Suprapubic skin (tissue), 4 donors: Measurements from ENCODE around the gene DNAH17. TPM values are rescaled to one million over a fixed set of nuclear protein-coding genes. Genes with fewer than 3 reads are reported as not detected.

Source experiments
- DNase-seq, 2 donors: peaks; one replicate each; pipeline ENCODE4 v3.0.0-alpha.2; 2019; ENCODE audit warnings: low spot score in 2 of 2
- H3K27ac ChIP-seq: fragments of 200-600 bp; sonication (generic); one replicate; pipeline ENCODE4 v1.5.1; 2019
- H3K27me3 ChIP-seq: fragments of 200-600 bp; sonication (generic); one replicate; pipeline ENCODE4 v1.5.1; 2019
- H3K36me3 ChIP-seq: fragments of 200-600 bp; sonication (generic); one replicate; pipeline ENCODE4 v1.5.1; 2019
- H3K4me1 ChIP-seq: fragments of 200-600 bp; sonication (generic); one replicate; pipeline ENCODE4 v1.5.1; 2019
- H3K4me3 ChIP-seq: fragments of 200-600 bp; sonication (generic); one replicate; pipeline ENCODE4 v1.5.1; 2019; ENCODE audit warnings: mild to moderate bottlenecking
- H3K9me3 ChIP-seq: fragments of 200-600 bp; sonication (generic); one replicate; pipeline ENCODE4 v1.5.1; 2019
- CTCF ChIP-seq, 2 donors: fragments of 200-600 bp in 1 of 2; fragments of 450-650 bp in 1 of 2; sonication (generic) in 1 of 2; IDR thresholded peaks; one replicate each; pipeline ENCODE4 v1.5.1; 2016 to 2019; ENCODE audit warnings: antibody characterized with exemption in 2 of 2, mild to moderate bottlenecking in 1 of 2, moderate library complexity in 1 of 2
- EP300 ChIP-seq: sonication (generic); formaldehyde crosslinking; IDR thresholded peaks from one replicate; pipeline ENCODE4 v1.6.1; 2017; ENCODE audit warnings: antibody characterized with exemption
- POLR2A ChIP-seq, 2 donors: fragments of 450-650 bp; IDR thresholded peaks; one replicate each; pipeline ENCODE4 v1.6.1; 2017; ENCODE audit warnings: antibody characterized with exemption in 2 of 2, mild to moderate bottlenecking in 2 of 2, moderate library complexity in 2 of 2
- POLR2AphosphoS5 ChIP-seq, 3 donors: sonication (generic); formaldehyde crosslinking; IDR thresholded peaks; one replicate each; pipeline ENCODE4 v1.6.1; 2017; ENCODE audit warnings: antibody characterized with exemption in 3 of 3
- WGBS: methylation state at CpG from one replicate; pipeline ENCODE4 v1.1.5; 2018; 5-methylcytosine and 5-hydroxymethylcytosine counted together
- total RNA-seq, 4 donors: library from RNA; depleted of rRNA; stranded (reverse); fragments of >200 nt; gene quantifications; one replicate each; pipeline ENCODE4 v1.1.0, GENCODE V29; 2016

Gene DNAH17
- total RNA-seq, 4 donors from 2014 or later, result 3.7 to 6.7 (median 5.2) TPM

GRCh38 chr17:78537217-78537860 lies 39.9 kb downstream of the DNAH17 start:
- Histone ChIP-seq H3K27ac (peak overlapping the region; percentile 63), H3K4me3 (no peak overlapping the region), H3K36me3 (no peaks in the 10 kb centered on the region), H3K9me3 (no peaks in the 10 kb centered on the region), H3K4me1 (peaks cover 26% of the 10 kb centered on the region), H3K27me3 (no peaks in the 10 kb centered on the region)
- no peak for DNase-seq
- TF ChIP-seq POLR2A (IDR thresholded peaks at IDR 0.05), result no peak
- TF ChIP-seq POLR2AphosphoS5 (IDR thresholded peaks at IDR 0.05), result no peak
- TF ChIP-seq EP300, result no peak
- TF ChIP-seq CTCF (IDR thresholded peaks at IDR 0.05), result no peak
- 74% methylated on average over 20 of the region's 20 CpGs for WGBS

- Histone ChIP-seq H3K4me1 (peaks cover 26% of the 10 kb centered on the region), H3K4me3 (no peak overlapping the region), H3K27ac (peak overlapping the region; percentile 43), H3K36me3 (no peaks in the 10 kb centered on the region), H3K27me3 (no peaks in the 10 kb centered on the region), H3K9me3 (no peaks in the 10 kb centered on the region)
- TF ChIP-seq CTCF (IDR thresholded peaks at IDR 0.05), result no peak
- TF ChIP-seq POLR2A (IDR thresholded peaks at IDR 0.05), result no peak
- TF ChIP-seq POLR2AphosphoS5 (IDR thresholded peaks at IDR 0.05), result no peak
- no peak for TF ChIP-seq EP300
- WGBS, result 50% methylated on average over 19 of the region's 19 CpGs
- DNase-seq, result no peak
These were observed 41.7 kb downstream of the DNAH17 start for GRCh38 chr17:78535273-78536197.

GRCh38 chr17:78534492-78535272 lies 42.5 kb downstream of the DNAH17 start:
- no peak for DNase-seq
- H3K27ac ChIP-seq, result no peak overlapping the region

GRCh38 chr17:78532922-78533640 lies 44.1 kb downstream of the DNAH17 start:
- 54% methylated on average over 19 of the region's 19 CpGs for WGBS
- Histone ChIP-seq H3K4me3 (no peak overlapping the region), H3K27me3 (no peaks in the 10 kb centered on the region), H3K36me3 (no peaks in the 10 kb centered on the region), H3K4me1 (peaks cover 22% of the 10 kb centered on the region), H3K27ac (no peak overlapping the region), H3K9me3 (no peaks in the 10 kb centered on the region)
- no peak for TF ChIP-seq EP300
- TF ChIP-seq CTCF (IDR thresholded peaks at IDR 0.05), result no peak
- TF ChIP-seq POLR2AphosphoS5 (IDR thresholded peaks at IDR 0.05), result no peak
- no peak for TF ChIP-seq POLR2A (IDR thresholded peaks at IDR 0.05)
- DNase-seq, result no peak

More at GRCh38 chr17:78534492-78535272, 42.5 kb downstream of the DNAH17 start:
- Histone ChIP-seq H3K36me3 (no peaks in the 10 kb centered on the region), H3K4me3 (no peak overlapping the region), H3K9me3 (no peaks in the 10 kb centered on the region), H3K4me1 (peaks cover 26% of the 10 kb centered on the region), H3K27me3 (no peaks in the 10 kb centered on the region)
- WGBS, result 35% methylated on average over 5 of the region's 6 CpGs
- no peak for TF ChIP-seq CTCF (IDR thresholded peaks at IDR 0.05)
- no peak for TF ChIP-seq EP300
- TF ChIP-seq POLR2AphosphoS5 (IDR thresholded peaks at IDR 0.05), result no peak
- no peak for TF ChIP-seq POLR2A (IDR thresholded peaks at IDR 0.05)
